GM23338 (cell line): ENCODE results near the gene CDX1. TPM values are rescaled to one million over a fixed set of nuclear protein-coding genes. Genes with fewer than 3 reads are reported as not detected.
A peak's percentile ranks its signal among the peaks of the same experiment; 100 is the strongest.

Experiments used
- ATAC-seq: fragments of 200-7000 bp; cut with Tn5 transposase; 3 replicates; pipeline ENCODE4 v1.9.1; 2020
- DNase-seq: peaks from one replicate; pipeline ENCODE4 v3.0.0-alpha.2; 2015; ENCODE audit warnings: low spot score
- H2AFZ ChIP-seq: fragments of 200-600 bp; sonication (generic); 2 replicates; pipeline ENCODE4 v1.8.0; 2016; ENCODE audit warnings: antibody characterized with exemption, mild to moderate bottlenecking, moderate library complexity
- H3F3A ChIP-seq: fragments of 200-600 bp; sonication (generic); replicated peaks from 2 replicates; pipeline ENCODE4 v1.8.0; 2017; ENCODE audit warnings: antibody characterized with exemption, mixed run types, low read depth
- H3K27ac ChIP-seq: fragments of 200-600 bp; sonication (generic); 2 replicates; pipeline ENCODE4 v1.6.1; 2016; ENCODE audit warnings: low read depth
- H3K27me3 ChIP-seq: fragments of 200-600 bp; sonication (generic); 2 replicates; pipeline ENCODE4 v1.8.0; 2016; ENCODE audit warnings: mild to moderate bottlenecking, mixed run types, moderate library complexity; ENCODE audit not compliant: insufficient read depth
- H3K36me3 ChIP-seq: fragments of 200-600 bp; sonication (generic); 2 replicates; pipeline ENCODE4 v1.8.0; 2016; ENCODE audit warnings: mild to moderate bottlenecking; ENCODE audit not compliant: insufficient read depth
- H3K4me1 ChIP-seq: fragments of 200-600 bp; sonication (generic); 2 replicates; pipeline ENCODE4 v1.8.0; 2016; ENCODE audit warnings: mild to moderate bottlenecking, moderate library complexity; ENCODE audit not compliant: insufficient read depth
- H3K4me2 ChIP-seq: fragments of 200-600 bp; sonication (generic); 2 replicates; pipeline ENCODE4 v1.7.1; 2017; ENCODE audit warnings: mixed run types
- H3K4me3 ChIP-seq: fragments of 200-600 bp; sonication (generic); 2 replicates; pipeline ENCODE4 v1.6.1; 2016; ENCODE audit warnings: mixed run types
- H3K79me2 ChIP-seq: fragments of 200-600 bp; sonication (generic); replicated peaks from 2 replicates; pipeline ENCODE4 v1.8.0; 2017; ENCODE audit warnings: mild to moderate bottlenecking; ENCODE audit not compliant: insufficient read depth
- H3K9me2 ChIP-seq: fragments of 200-600 bp; sonication (generic); 2 replicates; pipeline ENCODE4 v1.8.0; 2017; ENCODE audit not compliant: insufficient read depth
- H4K20me1 ChIP-seq: fragments of 200-600 bp; sonication (generic); replicated peaks from 2 replicates; pipeline ENCODE4 v1.8.0; 2017; ENCODE audit warnings: mild to moderate bottlenecking; ENCODE audit not compliant: insufficient read depth
- H3K27ac Mint-ChIP-seq: 2 replicates; pipeline ENCODE4 v1.8.0; 2020; ENCODE audit warnings: inconsistent platforms, mild to moderate bottlenecking, moderate library complexity, mixed read lengths
- H3K27me3 Mint-ChIP-seq: 3 replicates; pipeline ENCODE4 v1.8.0; 2022; ENCODE audit warnings: low read depth, mild to moderate bottlenecking, moderate library complexity, mixed read lengths, inconsistent platforms; ENCODE audit not compliant: insufficient read depth, poor library complexity
- H3K36me3 Mint-ChIP-seq: 3 replicates; pipeline ENCODE4 v1.8.0; 2021; ENCODE audit warnings: low read depth, mild to moderate bottlenecking, inconsistent platforms, moderate library complexity, mixed read lengths
- H3K4me1 Mint-ChIP-seq: 3 replicates; pipeline ENCODE4 v1.8.0; 2020; ENCODE audit warnings: mild to moderate bottlenecking, inconsistent platforms, mixed read lengths
- H3K4me3 Mint-ChIP-seq: 3 replicates; pipeline ENCODE4 v1.8.0; 2021; ENCODE audit warnings: moderate library complexity, mild to moderate bottlenecking, inconsistent platforms, mixed read lengths
- H3K9me3 Mint-ChIP-seq: 3 replicates; pipeline ENCODE4 v1.8.0; 2020; ENCODE audit warnings: moderate library complexity, mild to moderate bottlenecking, inconsistent platforms, mixed read lengths
- CREB1 ChIP-seq: fragments of 250-450 bp; sonication (Bioruptor Pico); IDR thresholded peaks from 2 replicates; pipeline ENCODE4 v1.5.0; 2020; ENCODE audit warnings: low read depth, mild to moderate bottlenecking, moderate library complexity
- POLR2AphosphoS5 ChIP-seq: IDR thresholded peaks from 2 replicates; pipeline ENCODE4 v1.6.1; 2016; ENCODE audit warnings: antibody characterized with exemption, low read depth
- polyA plus RNA-seq: library from polyadenylated mRNA; unstranded; fragments of >200 nt; fragmentation: Nextera tagmentation; extraction: Ambion mirVana; gene quantifications from 2 replicates; pipeline ENCODE4 v1.2.1, GENCODE V29; 2016
- total RNA-seq: library from RNA; depleted of rRNA; stranded (reverse); fragments of >200 nt; shearing (Covaris generic); gene quantifications from 2 replicates; pipeline ENCODE4 v1.2.3, GENCODE V29; 2014
- TF ChIP-seq, protein P1 (sequence below), 2 experiments: fragments of 200-600 bp in 1 of 2; sonication (generic) in 1 of 2; conservative IDR thresholded peaks; 2 replicates each; pipeline versions ENCODE4 v1.5.1 to v1.6.1; 2016 to 2017; ENCODE audit warnings: antibody characterized with exemption in 2 of 2, low read depth in 2 of 2, mild to moderate bottlenecking in 2 of 2, moderate library complexity in 1 of 2

The CDX1 gene
- total and polyA plus RNA-seq, 2 experiments from 2014 or later = not detected

DNA sequence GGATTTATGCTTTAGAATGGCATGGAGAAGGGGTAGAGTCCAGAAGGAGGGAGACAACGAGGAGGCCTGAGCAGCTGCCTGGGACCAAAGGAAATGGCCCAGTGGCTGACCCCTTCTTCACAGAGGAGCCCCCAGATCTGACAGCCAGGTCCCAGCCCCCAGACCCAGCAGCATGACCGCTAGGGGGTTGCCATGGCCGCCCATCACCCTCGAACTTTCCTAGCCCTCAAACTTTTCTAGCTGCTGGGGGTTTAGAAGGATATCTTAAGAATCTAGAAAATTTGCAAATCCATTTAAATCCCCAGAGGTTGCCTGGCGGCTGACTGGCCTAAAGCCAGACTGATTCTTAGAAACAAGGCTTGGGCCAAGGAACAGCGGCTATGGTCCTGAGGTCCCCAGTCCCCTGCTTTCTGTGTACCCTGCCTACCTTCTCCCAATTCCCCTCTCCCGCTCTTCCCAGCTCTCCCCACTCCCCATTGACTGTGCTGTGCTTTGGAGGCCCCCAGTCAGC, 11.9 kb upstream of the CDX1 start:
- no peaks in the 10 kb centered on the region for H3K79me2 ChIP-seq
- peak overlapping the region; percentile 68 for H3K4me3 Mint-ChIP-seq
- no peaks in the 10 kb centered on the region for H3F3A ChIP-seq
- H3K4me3 ChIP-seq = peak overlapping the region; percentile 51
- TF ChIP-seq CREB1 (no peak), POLR2AphosphoS5 (no peak)
- TF ChIP-seq, protein P1, sequence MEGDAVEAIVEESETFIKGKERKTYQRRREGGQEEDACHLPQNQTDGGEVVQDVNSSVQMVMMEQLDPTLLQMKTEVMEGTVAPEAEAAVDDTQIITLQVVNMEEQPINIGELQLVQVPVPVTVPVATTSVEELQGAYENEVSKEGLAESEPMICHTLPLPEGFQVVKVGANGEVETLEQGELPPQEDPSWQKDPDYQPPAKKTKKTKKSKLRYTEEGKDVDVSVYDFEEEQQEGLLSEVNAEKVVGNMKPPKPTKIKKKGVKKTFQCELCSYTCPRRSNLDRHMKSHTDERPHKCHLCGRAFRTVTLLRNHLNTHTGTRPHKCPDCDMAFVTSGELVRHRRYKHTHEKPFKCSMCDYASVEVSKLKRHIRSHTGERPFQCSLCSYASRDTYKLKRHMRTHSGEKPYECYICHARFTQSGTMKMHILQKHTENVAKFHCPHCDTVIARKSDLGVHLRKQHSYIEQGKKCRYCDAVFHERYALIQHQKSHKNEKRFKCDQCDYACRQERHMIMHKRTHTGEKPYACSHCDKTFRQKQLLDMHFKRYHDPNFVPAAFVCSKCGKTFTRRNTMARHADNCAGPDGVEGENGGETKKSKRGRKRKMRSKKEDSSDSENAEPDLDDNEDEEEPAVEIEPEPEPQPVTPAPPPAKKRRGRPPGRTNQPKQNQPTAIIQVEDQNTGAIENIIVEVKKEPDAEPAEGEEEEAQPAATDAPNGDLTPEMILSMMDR (conservative IDR thresholded peaks at IDR 0.05; ENCODE audit: low read depth in 2 of 2) = 0 out of 4 replicates have a peak, but pooled peaks of 1 of the 2 experiments have one; percentile 18
- no peak overlapping the region; the same call in 1 of the 2 replicates for H3K27ac Mint-ChIP-seq
- H3K4me1 Mint-ChIP-seq = peaks cover 28% of the 10 kb centered on the region
- no peaks in the 10 kb centered on the region for H3K9me3 Mint-ChIP-seq
- peak; percentile 41 for DNase-seq
- peak; percentile 7 for ATAC-seq
- H3K4me2 ChIP-seq = peak overlapping the region; percentile 78
- peak overlapping the region; percentile 98; the same call in 1 of the 2 replicates for H2AFZ ChIP-seq
- no peaks in the 10 kb centered on the region for H3K27me3 ChIP-seq
- peaks cover 14% of the 10 kb centered on the region for H3K27me3 Mint-ChIP-seq
- H3K36me3 ChIP-seq = no peaks in the 10 kb centered on the region
- no peak overlapping the region; the same call in none of the 2 replicates for H3K27ac ChIP-seq
- H3K9me2 ChIP-seq = no peaks in the 10 kb centered on the region
- no peaks in the 10 kb centered on the region for H4K20me1 ChIP-seq
- H3K36me3 Mint-ChIP-seq = no peaks in the 10 kb centered on the region
- H3K4me1 ChIP-seq = peaks cover 25% of the 10 kb centered on the region

DNA sequence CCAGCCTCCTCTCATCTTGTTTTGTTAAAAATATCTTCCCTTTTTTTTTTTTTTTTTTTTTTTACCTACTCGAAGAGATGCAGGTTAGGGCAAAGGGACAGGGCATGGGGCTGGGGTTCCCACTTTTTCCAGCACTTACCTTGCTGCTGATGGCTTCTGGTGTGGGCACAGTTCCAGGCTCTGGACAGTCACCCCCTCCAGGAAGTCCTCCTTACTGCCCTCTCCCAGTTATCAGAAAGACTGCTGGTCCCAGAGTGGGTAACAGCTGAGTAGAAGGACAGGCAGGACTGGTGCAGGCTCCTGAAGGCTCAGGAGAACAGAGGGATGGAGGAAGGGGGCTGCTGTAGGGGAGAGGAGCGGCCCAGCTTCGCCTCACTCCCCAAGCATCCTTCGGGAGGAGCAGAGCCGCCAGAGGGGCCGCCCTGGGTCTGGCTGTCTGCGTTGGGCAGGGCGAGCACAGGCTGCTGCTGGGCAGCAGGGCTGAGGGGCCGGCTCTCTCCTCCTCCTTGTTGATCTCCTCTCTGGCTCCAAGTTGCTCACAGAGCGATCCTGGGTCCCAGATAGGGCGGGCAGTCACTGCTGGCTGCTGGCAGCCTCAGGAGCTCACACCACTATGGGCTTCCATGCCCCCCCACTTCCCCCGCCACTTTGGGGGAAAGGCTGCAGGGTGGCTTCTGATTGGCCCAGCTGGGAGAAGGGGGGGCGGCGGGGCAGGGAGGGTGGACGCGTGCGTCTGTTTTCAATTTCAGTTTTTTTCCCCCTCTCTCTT, 11.1 kb upstream of the CDX1 start, which contains the start of gene PDGFRB:
TSS of gene PDGFRB (minus strand) at position 588 of the 769 bp plus-strand sequence. CDS start 18,798 bp downstream, outside the sequence.
- Mint-ChIP-seq H3K9me3 (no peaks in the 10 kb centered on the region), H3K27me3 (peaks cover 14% of the 10 kb centered on the region), H3K4me3 (peak within 1 kb of the TSS; percentile 68), H3K36me3 (no peaks in the 10 kb centered on the region), H3K27ac (no peak within 1 kb of the TSS; the same call in 1 of the 2 replicates), H3K4me1 (peaks cover 28% of the 10 kb centered on the region)
- Histone ChIP-seq H3K9me2 (no peaks in the 10 kb centered on the region), H3K27ac (peak within 1 kb of the TSS; percentile 14), H3F3A (no peaks in the 10 kb centered on the region), H3K79me2 (no peaks in the 10 kb centered on the region), H3K4me2 (peak within 1 kb of the TSS; percentile 78), H3K27me3 (no peaks in the 10 kb centered on the region), H4K20me1 (no peaks in the 10 kb centered on the region), H2AFZ (peak within 1 kb of the TSS; percentile 98), H3K36me3 (no peaks in the 10 kb centered on the region), H3K4me1 (peaks cover 25% of the 10 kb centered on the region), H3K4me3 (peak within 1 kb of the TSS; percentile 51)
- ATAC-seq = peak; percentile 76
- peak; percentile 49; the same call in 1 of the 2 replicates for TF ChIP-seq POLR2AphosphoS5
- TF ChIP-seq, protein P1 (conservative IDR thresholded peaks at IDR 0.05; ENCODE audit: low read depth in 2 of 2) = 0 out of 4 replicates have a peak, but pooled peaks of 1 of the 2 experiments have one; percentile 2
- TF ChIP-seq CREB1 = no peak
- peak; percentile 61 for DNase-seq
